ENCODE measurements around the gene MYO6. TPM values are rescaled to one million over a fixed set of nuclear protein-coding genes. Genes with fewer than 3 reads are reported as not detected.
"Not testable (repeated sequence)": the region's sequence is repeated elsewhere in the genome, so short reads cannot be mapped to it uniquely, and the experiment has no call there.

Gene MYO6
- 10 to 100 TPM; 76.9 to 78.3 TPM for total RNA-seq
- long read RNA-seq, partial matches to known transcripts = 123 of 141 reads
- long read RNA-seq, other reads (novel, unspliced or antisense) = 18 of 141 reads

DNA sequence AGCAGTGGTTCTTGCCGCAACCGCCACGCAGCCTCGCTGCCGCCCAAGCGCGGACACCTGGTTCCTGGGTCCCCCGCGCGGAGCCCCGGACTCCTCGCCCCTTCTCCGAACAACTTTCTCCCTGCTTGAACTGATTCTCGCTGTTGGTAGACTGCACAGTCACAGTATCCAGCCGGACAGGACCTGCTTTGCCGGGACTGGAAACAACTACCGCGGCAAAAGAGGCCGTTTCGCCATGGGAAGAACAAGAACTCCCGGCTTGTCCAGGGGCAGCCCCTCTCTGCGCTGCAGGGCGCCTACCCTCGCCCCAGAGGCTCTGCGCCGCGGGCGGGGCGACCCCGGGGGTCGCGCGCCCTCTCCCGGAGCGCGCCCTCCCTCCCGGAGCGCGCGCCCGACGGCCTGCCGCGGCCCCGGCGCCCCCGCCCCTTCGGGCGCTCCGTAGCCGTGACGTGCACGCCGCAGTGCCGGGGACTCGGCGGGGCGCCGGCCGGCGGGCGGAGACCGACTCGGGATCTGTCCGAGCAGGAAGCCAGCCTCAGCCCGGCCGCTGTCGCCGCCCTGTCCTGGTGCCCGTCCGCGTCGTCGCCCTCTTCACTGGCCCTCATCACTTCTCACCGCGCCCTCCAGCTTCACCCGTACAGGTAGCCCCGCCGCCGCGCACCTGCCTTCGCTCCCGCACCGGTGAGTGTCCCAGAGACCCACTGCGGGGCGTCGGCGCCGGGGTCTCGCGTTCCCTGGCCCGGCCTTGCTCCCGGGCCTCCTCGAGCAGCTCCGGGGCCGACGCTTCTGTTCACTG, at the start of gene MYO6:
MYO6 (plus strand) TSS at position 497 of the 796 bp plus-strand sequence. CDS start 68,309 bp downstream, outside the sequence.
- DNase-seq (peak; percentile 79 to 86), ATAC-seq (peak; percentile 90)
- intact Hi-C loops (cut with DNase I, micrococcal nuclease) = no loop called here

GRCh38 chr6:75708334-75708733, 40.7 kb upstream of the MYO6 start:
- ATAC-seq; intact Hi-C loops (cut with DNase I, micrococcal nuclease); DNase-seq: not testable (repeated sequence)

DNA sequence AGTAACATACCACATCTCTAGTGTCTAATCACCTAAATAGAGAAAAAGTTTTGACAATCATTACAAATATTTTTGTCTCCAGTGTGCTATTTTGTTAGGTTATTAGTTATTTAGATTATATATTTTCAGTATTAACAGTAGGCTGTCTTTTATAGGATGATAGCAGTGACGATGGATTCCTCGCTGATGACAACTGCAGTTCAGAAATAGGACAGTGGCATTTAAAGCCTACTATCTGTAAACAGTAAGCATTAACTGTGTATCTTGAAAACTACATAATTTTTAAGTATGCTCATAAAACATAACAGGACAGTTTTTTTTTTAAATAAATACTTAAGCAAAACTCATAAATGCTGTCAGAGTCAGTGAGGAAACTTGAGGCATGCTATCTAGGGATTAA, 37.9 kb upstream of the MYO6 start:
- intact Hi-C loops (cut with DNase I, micrococcal nuclease) = no loop called here
- ATAC-seq (no peak), DNase-seq (no peak)

DNA sequence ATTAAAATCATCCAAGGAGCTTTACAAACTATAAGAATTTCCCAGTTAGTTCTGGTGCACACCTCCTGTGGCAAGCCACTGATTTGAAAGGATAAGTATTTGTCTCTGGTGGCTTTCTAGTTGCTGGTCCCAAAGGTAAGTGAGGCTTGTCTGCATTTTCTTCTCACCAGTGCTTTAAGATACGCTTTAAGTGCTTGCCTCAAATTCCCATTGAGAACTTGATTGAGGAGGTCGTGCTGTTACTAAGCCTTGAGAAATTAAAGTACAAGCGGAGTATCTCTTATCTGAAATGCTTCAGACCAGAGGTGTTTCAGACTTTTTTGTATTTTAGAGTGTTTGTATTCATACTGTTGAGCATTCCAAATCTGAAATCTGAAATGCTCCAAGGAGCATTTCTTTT, 29.9 kb upstream of the MYO6 start:
- intact Hi-C loops (cut with DNase I, micrococcal nuclease) = no loop called here
- no peak for ATAC-seq
- no peak for DNase-seq

- ATAC-seq = no peak
- intact Hi-C loops (cut with DNase I, micrococcal nuclease) = no loop called here
Observed at GRCh38 chr6:75723382-75723781, 25.7 kb upstream of the MYO6 start.

GRCh38 chr6:75727206-75727605, 21.8 kb upstream of the MYO6 start:
- no peak for ATAC-seq
- intact Hi-C loops (cut with DNase I, micrococcal nuclease) = no loop called here
- no peak for DNase-seq

More at GRCh38 chr6:75723382-75723781, 25.7 kb upstream of the MYO6 start:
- DNase-seq = no peak

GRCh38 chr6:75731029-75731428, 18.0 kb upstream of the MYO6 start:
- DNase-seq; intact Hi-C loops (cut with DNase I, micrococcal nuclease); ATAC-seq: not testable (repeated sequence)

- peak; percentile 91 for ATAC-seq
- DNase-seq = no peak
- intact Hi-C loops (cut with DNase I, micrococcal nuclease) = no loop called here
Observed at GRCh38 chr6:75735491-75736186, 13.4 kb upstream of the MYO6 start.

- ATAC-seq = no peak
- no peak for DNase-seq
Observed at GRCh38 chr6:75743971-75744370, 5.1 kb upstream of the MYO6 start.

DNA sequence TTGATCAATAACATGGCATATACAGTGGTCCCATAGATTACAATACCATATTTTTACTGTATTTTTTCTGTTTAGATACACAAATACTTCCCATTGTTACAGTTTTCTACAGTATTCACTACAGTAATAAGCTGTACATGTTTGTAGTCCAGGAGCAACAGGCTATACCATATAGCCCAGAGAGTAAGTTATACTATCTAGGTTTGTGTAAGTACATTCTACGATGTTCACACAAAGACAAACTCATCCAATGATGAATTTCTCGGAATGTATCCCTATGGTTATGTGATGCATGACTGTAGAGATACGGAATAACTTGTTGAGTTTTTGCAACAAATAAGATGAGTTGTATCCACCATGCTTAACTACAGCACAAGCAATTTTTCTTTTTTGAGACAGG, 3.6 kb upstream of the MYO6 start:
- no peak for ATAC-seq
- intact Hi-C loops (cut with DNase I, micrococcal nuclease) = no loop called here
- DNase-seq = no peak

More at GRCh38 chr6:75743971-75744370, 5.1 kb upstream of the MYO6 start:
- intact Hi-C loops (cut with DNase I, micrococcal nuclease) = no loop called here

- ATAC-seq (no peak), DNase-seq (no peak)
- intact Hi-C loops (cut with DNase I, micrococcal nuclease) = no loop called here
Observed at GRCh38 chr6:75746221-75746620, 2.8 kb upstream of the MYO6 start.

GRCh38 chr6:75747152-75747992, 1.7 kb upstream of the MYO6 start:
- DNase-seq (peak; percentile 39 to 42), ATAC-seq (peak; percentile 35)
- intact Hi-C loops (cut with DNase I, micrococcal nuclease) = no loop called here

DNA sequence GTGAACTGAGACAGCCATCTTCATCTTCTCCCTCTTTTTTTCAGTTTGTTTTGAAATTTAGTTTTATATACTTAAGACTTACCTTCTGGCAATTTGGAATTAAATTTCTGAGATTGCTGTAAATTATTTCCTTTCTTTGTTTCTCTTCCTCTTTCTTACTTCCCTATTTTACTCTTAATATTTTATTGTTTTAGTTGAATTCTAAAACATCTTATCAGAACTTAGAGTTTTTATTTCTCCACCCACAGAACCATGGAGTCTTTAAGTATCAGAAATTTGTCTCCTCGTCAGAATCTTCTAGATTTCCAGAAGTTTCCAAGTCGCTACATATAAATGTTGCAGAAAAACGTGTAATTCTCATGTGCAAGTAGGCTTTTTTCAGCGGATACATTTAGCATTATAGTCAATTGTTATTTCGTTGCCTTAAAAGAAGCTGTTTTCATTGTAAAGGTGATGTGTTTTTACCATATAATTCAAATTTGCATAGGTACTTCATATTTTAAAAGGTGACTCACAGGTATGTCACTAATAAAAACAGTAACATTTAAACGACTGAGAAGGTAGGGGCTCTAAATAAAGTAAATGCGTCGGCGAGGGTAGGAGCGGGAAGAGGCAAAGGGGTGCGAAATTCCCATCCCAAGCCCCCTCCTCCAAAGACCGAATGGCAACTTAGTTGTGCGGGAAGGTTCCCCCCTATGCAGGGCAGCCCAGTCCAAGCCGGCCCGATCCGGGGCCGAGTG, 866 bp upstream of the MYO6 start:
- no peak for DNase-seq
- intact Hi-C loops (cut with DNase I, micrococcal nuclease) = no loop called here
- ATAC-seq = no peak

- no peak for DNase-seq
- intact Hi-C loops (cut with DNase I, micrococcal nuclease) = no loop called here
- no peak for ATAC-seq
Observed at GRCh38 chr6:75751443-75751842, 2.4 kb downstream of the MYO6 start.

- no peak for DNase-seq
- ATAC-seq = no peak
- intact Hi-C loops (cut with DNase I, micrococcal nuclease) = no loop called here
Observed at GRCh38 chr6:75752365-75752764, 3.3 kb downstream of the MYO6 start.

DNA sequence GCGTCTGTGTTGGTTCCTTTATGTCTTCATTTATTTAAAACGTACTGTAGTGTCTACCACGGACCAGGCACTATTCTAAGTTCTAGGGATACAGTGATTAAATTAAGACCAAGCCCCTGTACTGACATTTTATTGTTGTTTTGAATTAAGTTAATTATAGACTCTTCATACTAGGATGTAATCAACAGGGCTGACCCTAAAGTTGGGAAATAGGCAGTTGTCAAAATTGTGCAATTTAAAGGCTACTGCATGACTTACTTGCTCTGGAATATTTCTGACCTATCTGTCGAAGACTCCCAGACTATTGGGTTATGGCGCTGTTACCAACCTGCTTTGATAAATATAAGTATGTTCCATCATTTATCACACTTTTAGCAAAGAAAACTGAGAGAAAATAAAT, 6.7 kb downstream of the MYO6 start:
- ATAC-seq (no peak), DNase-seq (no peak)
- intact Hi-C loops (cut with DNase I, micrococcal nuclease) = no loop called here

DNA sequence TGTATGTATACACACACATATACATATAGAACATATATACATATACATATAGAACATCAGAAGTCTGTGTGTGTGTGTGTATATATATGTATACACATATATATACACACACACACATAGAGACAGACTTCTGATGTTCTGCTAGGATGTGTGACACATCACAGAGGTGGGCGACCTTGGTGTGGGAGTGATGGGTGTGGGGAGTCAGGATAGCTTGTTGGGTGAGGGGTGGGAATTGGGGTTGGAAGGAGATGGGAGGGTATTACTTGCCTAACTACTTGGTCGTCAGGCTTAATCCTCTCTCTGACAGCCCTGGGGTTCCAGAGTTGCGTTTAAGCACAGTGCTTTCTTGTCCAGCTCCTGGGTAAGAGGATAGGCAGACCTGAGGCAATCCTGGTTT, 8.3 kb downstream of the MYO6 start:
- intact Hi-C loops (cut with DNase I, micrococcal nuclease) = no loop called here
- ATAC-seq (no peak), DNase-seq (no peak)

DNA sequence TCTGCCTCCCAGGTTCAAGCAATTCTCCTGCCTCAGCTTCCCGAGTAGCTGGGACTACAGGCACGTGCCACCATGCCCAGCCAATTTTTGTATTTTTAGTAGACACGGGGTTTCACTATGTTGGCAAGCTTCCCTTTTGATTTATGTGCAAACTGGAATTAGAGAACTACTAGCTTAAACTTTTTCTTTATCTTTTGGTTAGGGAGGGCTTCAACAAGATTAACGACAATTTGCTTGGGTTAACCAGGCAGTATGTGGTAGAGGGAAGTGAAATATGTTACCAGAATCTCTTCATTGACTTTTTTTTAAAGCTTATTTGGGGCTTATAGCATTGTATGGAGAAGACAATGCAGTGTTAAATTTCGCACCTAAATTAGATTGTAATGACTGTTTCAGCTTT, 9.0 kb downstream of the MYO6 start:
- no peak for ATAC-seq
- intact Hi-C loops (cut with DNase I, micrococcal nuclease) = no loop called here
- DNase-seq = no peak

- intact Hi-C loops (cut with DNase I, micrococcal nuclease) = no loop called here
- ATAC-seq = no peak
- no peak for DNase-seq
Observed at GRCh38 chr6:75759207-75759606, 10.2 kb downstream of the MYO6 start.
